ENCODE measurements around the gene THSD4.
"Not testable (repeated sequence)": the region's sequence is repeated elsewhere in the genome, so short reads cannot be mapped to it uniquely, and the experiment has no call there.

Gene THSD4

GRCh38 chr15:71124937-71125790 lies 9.9 kb downstream of the THSD4 start:
- no peak for DNase-seq

GRCh38 chr15:71125831-71126450 lies 10.7 kb downstream of the THSD4 start:
- no peak for DNase-seq

- no peak for DNase-seq
Observed at GRCh38 chr15:71127083-71127482, 11.8 kb downstream of the THSD4 start.

- not testable (repeated sequence) for DNase-seq
Observed at GRCh38 chr15:71128159-71128558, 12.9 kb downstream of the THSD4 start.

- DNase-seq, result no peak
Observed at GRCh38 chr15:71128939-71129562, 13.8 kb downstream of the THSD4 start.

GRCh38 chr15:71129669-71130068 lies 14.4 kb downstream of the THSD4 start:
- no peak for DNase-seq

- DNase-seq, result no peak
Observed at GRCh38 chr15:71131601-71132362, 16.5 kb downstream of the THSD4 start.

- DNase-seq, result no peak
Observed at GRCh38 chr15:71133747-71134472, 18.6 kb downstream of the THSD4 start.

- no peak for DNase-seq
Observed at GRCh38 chr15:71136159-71136783, 21.0 kb downstream of the THSD4 start.

GRCh38 chr15:71136793-71137518 lies 21.7 kb downstream of the THSD4 start:
- DNase-seq, result no peak

GRCh38 chr15:71138473-71138872 lies 23.2 kb downstream of the THSD4 start:
- DNase-seq, result no peak

GRCh38 chr15:71139241-71139640 lies 24.0 kb downstream of the THSD4 start:
- no peak for DNase-seq

- DNase-seq, result no peak
Observed at GRCh38 chr15:71141572-71141971, 26.3 kb downstream of the THSD4 start.

GRCh38 chr15:71142780-71143179 lies 27.5 kb downstream of the THSD4 start:
- no peak for DNase-seq

GRCh38 chr15:71143373-71144310 lies 28.4 kb downstream of the THSD4 start:
- DNase-seq, result no peak

GRCh38 chr15:71145648-71146047 lies 30.4 kb downstream of the THSD4 start:
- no peak for DNase-seq

- no peak for DNase-seq
Observed at GRCh38 chr15:71146580-71146982, 31.3 kb downstream of the THSD4 start.

GRCh38 chr15:71148048-71148447 lies 32.8 kb downstream of the THSD4 start:
- no peak for DNase-seq

GRCh38 chr15:71149646-71150557 lies 34.6 kb downstream of the THSD4 start:
- no peak for DNase-seq
